ENCODE results near the gene SENP3. TPM values are rescaled to one million over a fixed set of nuclear protein-coding genes. Genes with fewer than 3 reads are reported as not detected.

SENP3 gene
- total and polyA plus RNA-seq, 7 donors = 24.0 to 90.5 (median 40.7) TPM

GRCh38 chr17:7612294-7612640 lies 50.5 kb downstream of the SENP3 start:
- WGBS, 3 donors = 94 to 100% (median 98%) methylated on average over 1 of the region's 1 CpG
- DNase-seq (no peak), ATAC-seq (no peak)
- TF ChIP-seq CTCF (IDR thresholded peaks at IDR 0.05) = no peak
- peaks cover 0 to 19% of the 10 kb centered on the region in 2 donors for H3K36me3 ChIP-seq (ENCODE audit: insufficient read depth in 1 of 2, low read depth in 1 of 2)
- peak overlapping the region; percentile 94 for H3K4me3 ChIP-seq
- peak overlapping the region; percentile 95 for H3K27ac ChIP-seq
- no peaks in the 10 kb centered on the region for H3K27me3 ChIP-seq (ENCODE audit: insufficient read depth in 3 of 3, low read length in 2 of 3)
- peaks cover 36% of the 10 kb centered on the region for H3K4me1 ChIP-seq
- intact Hi-C loops (cut with DNase I) = no loop called here
- H3K9me3 ChIP-seq = no peaks in the 10 kb centered on the region

- Histone ChIP-seq H3K36me3 (ENCODE audit: insufficient read depth in 1 of 2, low read depth in 1 of 2) (peaks cover 0 to 15% of the 10 kb centered on the region in 2 donors), H3K27me3 (ENCODE audit: insufficient read depth in 3 of 3, low read length in 2 of 3) (no peaks in the 10 kb centered on the region), H3K4me1 (peaks cover 36% of the 10 kb centered on the region), H3K4me3 (peak overlapping the region; percentile 94), H3K27ac (peak overlapping the region; percentile 95), H3K9me3 (no peaks in the 10 kb centered on the region)
- TF ChIP-seq CTCF (IDR thresholded peaks at IDR 0.05) = no peak
- DNase-seq (no peak), ATAC-seq (peak in 1 of 4 donors; percentile 5)
- WGBS, 3 donors = 4 to 6% (median 5%) methylated on average over 20 of the region's 20 CpGs
- intact Hi-C loops (cut with DNase I) = loop anchor here in 1 of 2 donors (1.0 kb wide), 1 partner anchor 35 kb away; the partner anchor contains the start of gene CD68
Measured at GRCh38 chr17:7613769-7614424, 52.2 kb downstream of the SENP3 start.

GRCh38 chr17:7614425-7615264 lies 52.9 kb downstream of the SENP3 start, which contains the start of gene FXR2:
FXR2 (minus strand) TSS chr17:7614897; CDS start chr17:7614532, 365 bp downstream.
- Histone ChIP-seq H3K4me3 (peak within 1 kb of the TSS; percentile 94), H3K4me1 (peaks cover 33% of the 10 kb centered on the region), H3K27ac (peak within 1 kb of the TSS; percentile 95), H3K27me3 (ENCODE audit: insufficient read depth in 3 of 3, low read length in 2 of 3) (no peaks in the 10 kb centered on the region), H3K9me3 (no peaks in the 10 kb centered on the region), H3K36me3 (ENCODE audit: insufficient read depth in 1 of 2, low read depth in 1 of 2) (peaks cover 0 to 15% of the 10 kb centered on the region in 2 donors)
- TF ChIP-seq CTCF (IDR thresholded peaks at IDR 0.05) = peak; percentile 45
- DNase-seq (peak; percentile 100), ATAC-seq (peak; percentile 94 to 97 (median 96))
- WGBS, 3 donors = 0 to 1% (median 0%) methylated on average over 56 to 93 of the region's 93 CpGs
- intact Hi-C loops (cut with DNase I) = loop anchor here in 1 of 2 donors (1.0 kb wide), 1 partner anchor 35 kb away; the partner anchor contains the start of gene CD68

GRCh38 chr17:7615265-7615747 lies 53.6 kb downstream of the SENP3 start:
- ATAC-seq = no peak

More at GRCh38 chr17:7615265-7615747, 53.6 kb downstream of the SENP3 start:
- intact Hi-C loops (cut with DNase I) = no loop called here
- WGBS, 3 donors = 4 to 7% (median 6%) methylated on average over 28 of the region's 28 CpGs
- Histone ChIP-seq H3K4me3 (peak overlapping the region; percentile 94), H3K27ac (peak overlapping the region; percentile 95), H3K36me3 (ENCODE audit: insufficient read depth in 1 of 2, low read depth in 1 of 2) (peaks cover 0 to 9% of the 10 kb centered on the region in 2 donors), H3K27me3 (ENCODE audit: insufficient read depth in 3 of 3, low read length in 2 of 3) (no peaks in the 10 kb centered on the region), H3K4me1 (peaks cover 30% of the 10 kb centered on the region), H3K9me3 (no peaks in the 10 kb centered on the region)
- TF ChIP-seq CTCF (IDR thresholded peaks at IDR 0.05) = no peak
- DNase-seq = no peak

All from psoas muscle (tissue), 8 donors.